Effector memory CD4-positive, alpha-beta T cell (primary cell): ENCODE results near the gene IL13.
"Not testable (repeated sequence)": the region's sequence is repeated elsewhere in the genome, so short reads cannot be mapped to it uniquely, and the experiment has no call there.

Source experiments
- DNase-seq, 3 donors: peaks; one replicate each; pipeline ENCODE4 v3.0.0-alpha.2; 2020
- H3K27ac ChIP-seq: 2 replicates; pipeline ENCODE4 v1.7.0; 2013; ENCODE audit warnings: mild to moderate bottlenecking, low read length, moderate library complexity; ENCODE audit not compliant: insufficient read depth, poor library complexity, severe bottlenecking
- H3K27me3 ChIP-seq: replicated peaks from 2 replicates; pipeline ENCODE4 v1.7.0; 2013; ENCODE audit warnings: mild to moderate bottlenecking, low read length; ENCODE audit not compliant: insufficient read depth, control insufficient read depth, poor library complexity, severe bottlenecking
- H3K36me3 ChIP-seq: 2 replicates; pipeline ENCODE4 v1.7.0; 2013; ENCODE audit warnings: mild to moderate bottlenecking, low read length, moderate library complexity; ENCODE audit not compliant: control insufficient read depth, insufficient read depth
- H3K4me1 ChIP-seq: 2 replicates; pipeline ENCODE4 v1.7.0; 2013; ENCODE audit warnings: low read length, mild to moderate bottlenecking; ENCODE audit not compliant: control insufficient read depth, insufficient read depth, poor library complexity, severe bottlenecking
- H3K4me3 ChIP-seq: 2 replicates; pipeline ENCODE4 v1.7.0; 2013; ENCODE audit warnings: low read length, low read depth, mild to moderate bottlenecking; ENCODE audit not compliant: insufficient read depth, poor library complexity, severe bottlenecking
- H3K9me3 ChIP-seq: 2 replicates; pipeline ENCODE4 v1.7.0; 2013; ENCODE audit warnings: mild to moderate bottlenecking, low read length, moderate library complexity; ENCODE audit not compliant: control insufficient read depth
- total RNA-seq, 3 donors: gene quantifications; one replicate each; lab custom pipeline; 2026; lab: John Stamatoyannopoulos, UW

The IL13 gene
- 0.17 to 0.77 (median 0.35) reads per million in 3 donors for total RNA-seq

- Histone ChIP-seq H3K36me3 (no peaks in the 10 kb centered on the region), H3K27me3 (peaks cover 15% of the 10 kb centered on the region), H3K27ac (no peak within 1 kb of the TSS), H3K4me1 (peaks cover 13% of the 10 kb centered on the region), H3K9me3 (no peaks in the 10 kb centered on the region), H3K4me3 (no peak within 1 kb of the TSS)
- DNase-seq = no peak
Observed at GRCh38 chr5:132657676-132658380, at the start of gene IL13. TSS of gene IL13 (plus strand) at chr5:132658173. CDS start at chr5:132658187, 14 bp downstream.

- Histone ChIP-seq H3K4me3 (no peak overlapping the region), H3K36me3 (peaks cover 20% of the 10 kb centered on the region), H3K27me3 (no peaks in the 10 kb centered on the region), H3K9me3 (no peaks in the 10 kb centered on the region), H3K4me1 (no peaks in the 10 kb centered on the region), H3K27ac (no peak overlapping the region)
- DNase-seq = no peak
Observed at GRCh38 chr5:132611965-132612364, 46.0 kb upstream of the IL13 start.

DNA sequence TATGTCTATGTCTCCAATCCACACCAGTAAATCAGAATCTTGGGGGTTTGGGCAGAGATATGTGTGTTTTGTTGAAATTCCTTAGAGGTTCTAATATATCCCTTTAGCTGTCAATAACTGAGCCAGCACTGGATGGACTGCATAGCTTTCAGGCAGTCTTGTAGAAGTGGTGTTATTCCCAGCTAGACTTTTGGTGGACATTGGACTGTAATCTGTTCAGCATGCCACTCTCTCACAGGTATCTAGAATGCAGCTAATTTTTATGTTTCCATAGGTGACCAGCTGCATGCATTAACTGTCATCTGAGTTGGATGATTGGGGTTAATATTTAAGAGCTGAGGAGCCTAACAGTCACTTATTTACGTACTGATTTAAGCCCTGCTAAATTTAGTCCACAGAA lies 45.1 kb upstream of the IL13 start:
- DNase-seq = no peak
- Histone ChIP-seq H3K4me1 (no peaks in the 10 kb centered on the region), H3K36me3 (peaks cover 20% of the 10 kb centered on the region), H3K4me3 (no peak overlapping the region), H3K9me3 (no peaks in the 10 kb centered on the region), H3K27me3 (no peaks in the 10 kb centered on the region), H3K27ac (no peak overlapping the region)

DNA sequence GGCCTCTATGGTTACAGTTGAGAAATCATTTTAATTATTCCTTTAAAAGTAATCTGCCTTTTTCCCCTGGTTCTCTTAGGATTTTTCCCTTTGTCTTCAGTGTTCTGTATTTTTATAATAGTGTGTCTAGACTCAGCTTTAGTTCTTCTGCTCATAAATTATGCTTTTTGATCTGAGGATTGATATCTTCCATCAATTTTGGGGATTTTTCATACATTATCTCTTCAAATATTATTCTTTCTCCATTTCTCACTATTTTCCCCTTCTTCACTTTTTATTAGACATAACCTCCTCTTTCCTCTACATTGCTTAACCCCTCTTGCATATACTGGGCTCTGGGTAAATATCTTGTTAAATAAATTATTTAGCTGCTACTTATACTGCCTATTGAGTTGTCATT lies 36.3 kb upstream of the IL13 start:
- Histone ChIP-seq H3K9me3 (no peaks in the 10 kb centered on the region), H3K36me3 (peaks cover 27% of the 10 kb centered on the region), H3K27ac (no peak overlapping the region), H3K27me3 (no peaks in the 10 kb centered on the region), H3K4me3 (no peak overlapping the region), H3K4me1 (no peaks in the 10 kb centered on the region)
- DNase-seq = no peak

DNA sequence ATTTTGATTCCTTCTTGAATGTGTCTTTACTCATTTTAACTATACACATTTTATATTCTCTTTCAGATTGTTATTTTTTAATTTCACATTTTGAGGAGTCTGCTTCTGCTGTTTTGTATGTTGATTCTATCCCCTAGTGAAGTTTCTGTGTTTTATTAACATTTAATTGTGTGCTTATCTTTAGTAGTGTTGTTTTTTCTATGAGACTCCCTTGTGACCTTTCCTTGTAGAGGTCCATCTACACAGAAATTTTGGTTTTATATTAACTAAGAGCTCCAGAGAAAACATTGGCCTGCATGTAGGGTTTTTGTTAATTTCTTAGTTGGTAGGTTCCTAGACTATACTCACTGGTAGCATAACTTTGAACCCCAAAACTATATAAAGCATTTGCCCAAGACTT lies 35.4 kb upstream of the IL13 start:
- H3K27me3 ChIP-seq = no peaks in the 10 kb centered on the region
- no peak for DNase-seq

GRCh38 chr5:132627470-132627869 lies 30.5 kb upstream of the IL13 start:
- no peak overlapping the region for H3K27ac ChIP-seq
- H3K27me3 ChIP-seq = no peaks in the 10 kb centered on the region
- no peaks in the 10 kb centered on the region for H3K9me3 ChIP-seq
- no peak overlapping the region for H3K4me3 ChIP-seq
- peaks cover 4% of the 10 kb centered on the region for H3K36me3 ChIP-seq
- DNase-seq = no peak
- no peaks in the 10 kb centered on the region for H3K4me1 ChIP-seq

More for the DNA sequence above, 35.4 kb upstream of the IL13 start:
- Histone ChIP-seq H3K36me3 (peaks cover 27% of the 10 kb centered on the region), H3K27ac (no peak overlapping the region), H3K4me3 (no peak overlapping the region), H3K9me3 (no peaks in the 10 kb centered on the region), H3K4me1 (no peaks in the 10 kb centered on the region)

GRCh38 chr5:132628814-132629213 lies 29.2 kb upstream of the IL13 start:
- peaks cover 4% of the 10 kb centered on the region for H3K36me3 ChIP-seq
- H3K27ac ChIP-seq = no peak overlapping the region
- no peaks in the 10 kb centered on the region for H3K4me1 ChIP-seq
- H3K4me3 ChIP-seq = no peak overlapping the region
- no peak for DNase-seq
- H3K27me3 ChIP-seq = no peaks in the 10 kb centered on the region
- H3K9me3 ChIP-seq = no peaks in the 10 kb centered on the region

GRCh38 chr5:132629230-132629944 lies 28.6 kb upstream of the IL13 start:
- H3K27ac ChIP-seq = peak overlapping the region; percentile 33
- no peak overlapping the region for H3K4me3 ChIP-seq
- no peaks in the 10 kb centered on the region for H3K27me3 ChIP-seq
- H3K9me3 ChIP-seq = no peaks in the 10 kb centered on the region
- no peaks in the 10 kb centered on the region for H3K4me1 ChIP-seq
- DNase-seq = no peak
- peaks cover 3% of the 10 kb centered on the region for H3K36me3 ChIP-seq

- H3K36me3 ChIP-seq, H3K27ac ChIP-seq, H3K4me3 ChIP-seq, H3K4me1 ChIP-seq, DNase-seq, H3K9me3 ChIP-seq, H3K27me3 ChIP-seq: not testable (repeated sequence)
Observed at GRCh38 chr5:132633587-132633986, 24.4 kb upstream of the IL13 start.

GRCh38 chr5:132635873-132636272 lies 22.1 kb upstream of the IL13 start:
- no peaks in the 10 kb centered on the region for H3K27me3 ChIP-seq
- no peaks in the 10 kb centered on the region for H3K9me3 ChIP-seq
- H3K27ac ChIP-seq = no peak overlapping the region
- no peak for DNase-seq
- no peak overlapping the region for H3K4me3 ChIP-seq
- H3K36me3 ChIP-seq = peaks cover 28% of the 10 kb centered on the region
- H3K4me1 ChIP-seq = no peaks in the 10 kb centered on the region
